H1 (cell line): ENCODE measurements around the gene PPP1R13B. TPM values are rescaled to one million over a fixed set of nuclear protein-coding genes. Genes with fewer than 3 reads are reported as not detected.
A peak's percentile ranks its signal among the peaks of the same experiment; 100 is the strongest.

Source experiments
- CTCF ChIA-PET: fragments of 300-600 bp; sonication (Branson Sonifier 250); formaldehyde crosslinking; loops from one replicate; lab custom pipeline; 2021; ENCODE audit not compliant: partially characterized antibody; lab: Charles Lee
- POLR2A ChIA-PET: fragments of 300-600 bp; sonication (Branson Sonifier 250); formaldehyde crosslinking; loops from one replicate; lab custom pipeline; 2021; ENCODE audit warnings: inconsistent platforms; ENCODE audit not compliant: partially characterized antibody; lab: Charles Lee
- DNase-seq, 2 experiments: peaks; one replicate each; pipeline versions ENCODE4 v3.0.0 to v3.0.0-alpha.2; 2010 to 2022; ENCODE audit warnings: low spot score in 2 of 2, low read depth in 1 of 2, mixed read lengths in 1 of 2
- FAIRE-seq: peaks from 2 replicates; lab custom pipeline; 2011; peaks lifted over from hg19 to GRCh38; lab: Jason Lieb, UNC
- H2AFZ ChIP-seq: 2 replicates; pipeline ENCODE4 v1.8.1; 2012; ENCODE audit warnings: low read length, inconsistent platforms
- H2AK5ac ChIP-seq: 2 replicates; pipeline ENCODE4 v1.6.1; 2013; ENCODE audit warnings: low read depth, low read length
- H2BK120ac ChIP-seq: replicated peaks from 2 replicates; pipeline ENCODE3; 2013; ENCODE audit warnings: low read depth, low read length, inconsistent platforms
- H2BK12ac ChIP-seq: 2 replicates; pipeline ENCODE4 v1.6.1; 2013; ENCODE audit warnings: low read depth, low read length
- H2BK15ac ChIP-seq: 2 replicates; pipeline ENCODE4 v1.6.1; 2013; ENCODE audit warnings: low read length
- H2BK20ac ChIP-seq: 2 replicates; pipeline ENCODE4 v1.6.1; 2013; ENCODE audit warnings: low read length
- H2BK5ac ChIP-seq: 2 replicates; pipeline ENCODE4 v1.6.1; 2013; ENCODE audit warnings: low read depth, low read length
- H3K14ac ChIP-seq: 2 replicates; pipeline ENCODE4 v1.6.1; 2013; ENCODE audit warnings: inconsistent platforms; ENCODE audit not compliant: insufficient read length
- H3K18ac ChIP-seq: 2 replicates; pipeline ENCODE4 v1.6.1; 2013; ENCODE audit warnings: low read length; ENCODE audit errors: extremely low read depth
- H3K23ac ChIP-seq: 2 replicates; pipeline ENCODE4 v1.6.1; 2013; ENCODE audit warnings: inconsistent platforms; ENCODE audit not compliant: insufficient read length
- H3K23me2 ChIP-seq: 2 replicates; pipeline ENCODE4 v1.6.1; 2013; ENCODE audit warnings: low read depth, low read length
- H3K27ac ChIP-seq: 2 replicates; pipeline ENCODE4 v1.6.1; 2011; ENCODE audit warnings: low read depth, low read length, inconsistent platforms
- H3K27me3 ChIP-seq, 4 experiments: replicated peaks in 1 of 4; 1 replicate in 1 of 4; 2 replicates in 3 of 4; pipeline versions ENCODE4 v1.6.1 to v1.8.1; 2011 to 2013; ENCODE audit warnings: low read length in 3 of 4, mild to moderate bottlenecking in 3 of 4, inconsistent platforms in 2 of 4, mixed read lengths in 2 of 4, moderate library complexity in 1 of 4; ENCODE audit not compliant: control insufficient read depth in 3 of 4, insufficient read depth in 3 of 4; ENCODE audit errors: extremely low read depth in 1 of 4
- H3K36me3 ChIP-seq, 4 experiments: 2 replicates each; pipeline versions ENCODE4 v1.6.1 to v1.8.1; 2011 to 2013; ENCODE audit warnings: mild to moderate bottlenecking in 4 of 4, low read length in 3 of 4, moderate library complexity in 2 of 4, control low read depth in 1 of 4, inconsistent platforms in 1 of 4; ENCODE audit not compliant: insufficient read depth in 4 of 4, control insufficient read depth in 2 of 4
- H3K4ac ChIP-seq: replicated peaks from 2 replicates; pipeline ENCODE3; 2013; ENCODE audit warnings: low read length, low read depth, mixed read lengths, inconsistent platforms; ENCODE audit not compliant: insufficient read length
- H3K4me1 ChIP-seq, 4 experiments: replicated peaks in 1 of 4; 1 replicate in 1 of 4; 2 replicates in 3 of 4; pipeline versions ENCODE4 v1.6.1 to v1.8.1; 2011 to 2013; ENCODE audit warnings: low read length in 3 of 4, inconsistent platforms in 2 of 4, mixed read lengths in 1 of 4; ENCODE audit not compliant: insufficient read depth in 4 of 4, control insufficient read depth in 3 of 4
- H3K4me2 ChIP-seq, 2 experiments: 2 replicates each; pipeline versions ENCODE4 v1.6.1 to v1.8.1; 2011 to 2013; ENCODE audit warnings: low read depth in 2 of 2, low read length in 2 of 2, control low read depth in 1 of 2, inconsistent platforms in 1 of 2, mild to moderate bottlenecking in 1 of 2; ENCODE audit not compliant: insufficient read depth in 1 of 2
- H3K4me3 ChIP-seq, 4 experiments: fragments of 200-600, 300-600 bp in 1 of 4; sonication (generic), shearing (Covaris generic), sonication (Bioruptor Twin) in 1 of 4; 2 replicates each; pipeline versions ENCODE4 v1.5.1 to v1.8.1; 2011 to 2016; ENCODE audit warnings: low read length in 4 of 4, low read depth in 3 of 4, control low read depth in 2 of 4, inconsistent platforms in 2 of 4, mild to moderate bottlenecking in 2 of 4, mixed read lengths in 1 of 4, moderate library complexity in 1 of 4; ENCODE audit not compliant: insufficient read depth in 2 of 4; ENCODE audit errors: extremely low read depth in 1 of 4
- H3K56ac ChIP-seq: replicated peaks from 2 replicates; pipeline ENCODE3; 2013; ENCODE audit warnings: low read depth, mild to moderate bottlenecking, mixed read lengths, low read length, inconsistent platforms; ENCODE audit not compliant: insufficient read length
- H3K79me1 ChIP-seq: 2 replicates; pipeline ENCODE4 v1.6.1; 2013; ENCODE audit warnings: low read depth, low read length, control low read depth
- H3K79me2 ChIP-seq, 2 experiments: 2 replicates each; pipeline versions ENCODE4 v1.6.1 to v1.8.1; 2012 to 2013; ENCODE audit warnings: low read length in 2 of 2, mild to moderate bottlenecking in 2 of 2, inconsistent platforms in 1 of 2; ENCODE audit not compliant: insufficient read depth in 2 of 2, control insufficient read depth in 1 of 2
- H3K9ac ChIP-seq, 4 experiments: replicated peaks in 1 of 4; 1 replicate in 1 of 4; 2 replicates in 3 of 4; pipeline versions ENCODE4 v1.6.1 to v1.8.1; 2011 to 2013; ENCODE audit warnings: low read depth in 3 of 4, low read length in 3 of 4, control low read depth in 2 of 4, mild to moderate bottlenecking in 2 of 4, moderate library complexity in 2 of 4, inconsistent platforms in 1 of 4; ENCODE audit errors: extremely low read depth in 1 of 4
- H3K9me3 ChIP-seq, 2 experiments: 2 replicates each; pipeline versions ENCODE4 v1.6.1 to v1.8.1; 2012 to 2013; ENCODE audit warnings: mild to moderate bottlenecking in 2 of 2, moderate library complexity in 2 of 2, control low read depth in 1 of 2, inconsistent platforms in 1 of 2, low read depth in 1 of 2, low read length in 1 of 2, mixed read lengths in 1 of 2; ENCODE audit not compliant: insufficient read depth in 2 of 2
- H4K20me1 ChIP-seq, 2 experiments: replicated peaks in 1 of 2; 2 replicates each; pipeline versions ENCODE3 to v1.8.1; 2011 to 2013; ENCODE audit warnings: inconsistent platforms in 2 of 2, low read length in 2 of 2, mild to moderate bottlenecking in 1 of 2; ENCODE audit not compliant: insufficient read depth in 2 of 2, control insufficient read depth in 1 of 2
- H4K5ac ChIP-seq: 2 replicates; pipeline ENCODE4 v1.6.1; 2013; ENCODE audit warnings: low read length, low read depth, mixed read lengths, inconsistent platforms; ENCODE audit not compliant: insufficient read length
- H4K8ac ChIP-seq: 2 replicates; pipeline ENCODE4 v1.8.0; 2013; ENCODE audit warnings: mild to moderate bottlenecking, moderate library complexity, low read length, inconsistent platforms; ENCODE audit not compliant: insufficient read depth; ENCODE audit errors: extremely low read depth
- H4K91ac ChIP-seq: replicated peaks from 2 replicates; pipeline ENCODE3; 2013; ENCODE audit warnings: low read length, mixed read lengths, inconsistent platforms; ENCODE audit not compliant: insufficient read length
- GABPA ChIP-seq: IDR thresholded peaks from 2 replicates; pipeline ENCODE4 v1.6.1; 2011; ENCODE audit warnings: mild to moderate bottlenecking, low read length, moderate library complexity, borderline replicate concordance; ENCODE audit not compliant: insufficient read depth
- KDM4A ChIP-seq: IDR thresholded peaks from one replicate; pipeline ENCODE4 v1.7.1; 2012; ENCODE audit warnings: low read depth, mild to moderate bottlenecking, moderate library complexity, low read length, inconsistent platforms; ENCODE audit not compliant: severe bottlenecking
- RFX5 ChIP-seq: IDR thresholded peaks from 2 replicates; pipeline ENCODE4 v1.6.1; 2011; ENCODE audit warnings: low read depth, low read length, improper control_type of control experiment, borderline replicate concordance
- SIN3A ChIP-seq, 2 experiments: IDR thresholded peaks in 1 of 2; conservative IDR thresholded peaks in 1 of 2; 2 replicates each; pipeline ENCODE4 v1.6.1; 2011 to 2012; ENCODE audit warnings: low read length in 2 of 2, improper control_type of control experiment in 1 of 2, low read depth in 1 of 2, mild to moderate bottlenecking in 1 of 2
- ZNF274 ChIP-seq: IDR thresholded peaks from 2 replicates; pipeline ENCODE4 v1.7.0; 2012; ENCODE audit warnings: low read length, borderline replicate concordance; ENCODE audit errors: extremely low read depth
- WGBS, 2 experiments: shearing (Covaris generic) in 1 of 2; methylation state at CpG; one replicate each; pipeline versions ENCODE4 v1.1.6 to v1.1.7; 2013 to 2015; ENCODE audit warnings: low lambda C conversion rate in 2 of 2, mixed read lengths in 2 of 2, inconsistent platforms in 1 of 2, low coverage in 1 of 2, missing lambda C conversion rate in 1 of 2; ENCODE audit not compliant: insufficient replicate concordance in 2 of 2, insufficient coverage in 1 of 2, insufficient read length in 1 of 2; ENCODE audit errors: extremely low coverage in 1 of 2, missing lambda C conversion rate in 1 of 2; 5-methylcytosine and 5-hydroxymethylcytosine counted together
- polyA plus RNA-seq, 7 experiments: library from polyadenylated mRNA; depleted of rRNA in 3 of 7; stranded (reverse) in 5 of 7; unstranded in 2 of 7; fragments of >200 nt in 5 of 7; fragments of 200-250 nt in 2 of 7; gene quantifications; 1 replicate in 5 of 7; 2 replicates in 1 of 7; 4 replicates in 1 of 7; pipeline versions ENCODE4 v1.2.1 to v1.2.3, GENCODE V29; 2011 to 2013; ENCODE audit warnings: missing spikeins in 2 of 7, mixed read lengths in 2 of 7
- total RNA-seq: library from RNA; stranded (reverse); fragmentation: NEBNext Ultra II Directional; extraction: Animal tissue kit (Norgen Biotek cat#: 25700); gene quantifications from 2 replicates; pipeline ENCODE4 v1.2.1, GENCODE V29; 2021

The PPP1R13B gene
- total and polyA plus RNA-seq, 2 of the 8 experiments (the other 6 are each of a cell fraction or from before 2014, with no cell fraction given), result 2.6 to 8.9 TPM

DNA sequence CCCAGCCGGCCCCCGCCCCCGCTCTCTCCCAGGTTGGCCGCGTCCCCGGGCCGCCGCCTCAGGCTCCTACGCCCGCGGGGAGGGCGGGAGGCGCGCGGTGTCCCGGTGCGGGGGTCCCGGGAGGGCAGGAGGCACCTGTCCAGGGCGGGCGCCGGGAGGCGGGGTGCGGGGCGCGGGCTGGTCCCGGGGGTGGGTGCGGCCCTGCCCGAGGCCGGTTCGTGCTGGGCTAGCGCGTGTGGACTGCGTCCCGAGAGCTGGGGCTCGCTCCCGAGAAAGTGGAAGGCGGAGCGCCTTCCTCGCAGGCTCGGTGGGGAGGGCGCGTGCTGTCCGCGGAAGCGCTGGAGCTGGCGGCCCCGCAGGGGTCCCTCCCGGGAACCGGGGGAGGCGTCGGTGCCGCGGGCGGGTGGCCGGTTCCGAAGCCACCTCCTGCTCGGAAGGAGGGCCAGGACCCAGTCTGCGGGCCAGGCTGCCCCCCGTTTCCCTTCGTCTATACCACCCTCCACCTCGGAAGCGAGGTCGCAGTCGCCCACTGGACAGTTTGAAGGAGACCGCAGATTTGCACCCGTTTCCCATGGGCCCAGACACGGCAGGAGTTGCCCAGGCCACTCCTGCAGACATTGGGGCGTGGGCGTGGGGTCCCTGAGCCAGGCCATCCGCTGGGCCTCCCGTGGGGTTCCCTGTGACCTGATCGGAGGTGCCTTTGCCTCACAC lies 131.1 kb downstream of the PPP1R13B start:
- Histone ChIP-seq H2AK5ac (no peak overlapping the region), H4K8ac (no peak overlapping the region), H4K91ac (no peak overlapping the region), H3K4me1 (peaks cover 0 to 17% (median 8%) of the 10 kb centered on the region in 4 experiments; a peak in 6 of 7 replicates), H3K79me1 (peaks cover 25% of the 10 kb centered on the region), H4K5ac (no peak overlapping the region), H4K20me1 (peaks cover 17 to 39% of the 10 kb centered on the region in 2 experiments), H3K23ac (no peak overlapping the region), H2AFZ (no peak overlapping the region), H3K79me2 (peaks cover 0 to 62% of the 10 kb centered on the region in 2 experiments; a peak in 3 of 4 replicates), H3K9ac (peak overlapping the region; percentile 29 to 82 (median 46); a peak in 6 of 7 replicates), H3K9me3 (no peaks in the 10 kb centered on the region), H2BK120ac (no peak overlapping the region), H3K4me2 (peak overlapping the region; percentile 66 to 72), H3K18ac (no peak overlapping the region; the same call in 1 of the 2 replicates), H3K27ac (no peak overlapping the region), H2BK20ac (no peak overlapping the region), H3K36me3 (peaks cover 0 to 4% (median 0%) of the 10 kb centered on the region in 4 experiments; a peak in 3 of 8 replicates), H3K4ac (no peak overlapping the region), H2BK12ac (no peak overlapping the region), H3K23me2 (peaks cover 4% of the 10 kb centered on the region; the same call in 1 of the 2 replicates), H3K14ac (no peak overlapping the region), H3K27me3 (no peaks in the 10 kb centered on the region), H3K4me3 (peak overlapping the region; percentile 60 to 84 (median 66)), H2BK15ac (no peak overlapping the region), H2BK5ac (no peak overlapping the region), H3K56ac (peak overlapping the region; percentile 89)
- POLR2A ChIA-PET, result interaction anchor here (0.8 to 2.0 kb wide), 13 partner anchors 9 to 284 kb away, joined by 3 to 11 read pairs (median 3); partner anchors contain the start of gene BAG5
- WGBS, 2 experiments, result 14% methylated on average over 23 of the region's 72 CpGs; no CpG with 5 or more reads in 1 of the 2 experiments
- no peak for DNase-seq
- CTCF ChIA-PET, result interaction anchor here (0.6 kb wide), 1 partner anchor 798 kb away, joined by 3 read pairs; no protein-coding TSS in a partner anchor
- TF ChIP-seq SIN3A (conservative IDR thresholded peaks at IDR 0.05 in 1 of 2, IDR thresholded peaks at IDR 0.05 in 1 of 2; ENCODE audit: low read depth in 1 of 2, low read length in 2 of 2), result no peak
- 0 out of 2 replicates have a peak, but pooled peaks have one; percentile 6 for TF ChIP-seq GABPA
- TF ChIP-seq ZNF274, result no peak
- TF ChIP-seq KDM4A, result peak; percentile 45
- TF ChIP-seq RFX5, result no peak
- FAIRE-seq, result no peak
